Measurements from ENCODE around the gene TNFAIP8L1. TPM values are rescaled to one million over a fixed set of nuclear protein-coding genes. Genes with fewer than 3 reads are reported as not detected.

Gene TNFAIP8L1
- total RNA-seq, 1 donor = 19.4 TPM

DNA sequence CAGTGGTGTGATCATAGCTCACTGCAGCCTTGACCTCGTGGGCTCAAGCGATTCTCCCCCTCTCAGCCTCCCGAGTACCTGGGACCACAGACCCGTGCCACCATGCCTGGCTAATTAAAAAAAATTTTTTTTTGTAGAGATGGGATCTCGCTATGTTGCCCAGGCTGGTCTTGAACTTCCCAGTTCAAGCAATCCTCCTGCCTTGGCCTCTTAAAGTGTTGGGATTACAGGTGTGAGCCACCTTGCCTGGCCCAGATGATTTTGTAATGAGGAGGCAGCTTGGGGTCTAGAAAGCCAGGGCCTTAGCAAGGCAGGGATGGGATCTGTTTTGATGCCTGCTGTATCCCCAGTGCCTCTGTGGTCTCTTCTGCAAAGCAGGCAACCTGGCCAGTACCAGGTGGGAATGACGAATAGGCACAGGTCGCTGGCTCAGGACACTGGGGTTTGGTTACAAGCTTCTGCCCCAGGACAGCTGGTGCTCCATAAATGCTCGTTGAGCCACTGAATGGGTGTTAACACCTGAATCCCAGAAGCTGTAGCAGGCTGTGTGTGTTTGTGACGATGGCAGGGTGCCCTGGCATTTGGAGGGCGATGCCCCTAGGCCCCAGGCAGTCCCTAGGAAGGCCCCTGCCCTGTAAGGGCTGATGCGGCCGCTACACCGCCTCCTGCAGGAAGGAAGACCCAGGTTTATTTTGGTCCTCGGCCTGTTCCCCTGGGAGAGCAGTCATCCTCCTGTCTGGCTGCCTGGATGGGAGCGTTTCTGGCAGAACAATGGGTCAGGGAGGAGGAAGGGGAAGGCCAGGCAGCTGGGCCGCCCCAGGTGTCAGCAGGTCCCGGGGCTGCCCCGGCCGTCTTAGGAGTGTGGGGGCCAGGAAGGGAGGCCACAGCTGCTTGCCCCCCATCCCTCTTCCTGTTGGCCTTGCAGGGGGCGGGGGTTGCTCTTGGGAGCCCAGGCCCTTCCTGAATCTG is 8.6 kb downstream of the TNFAIP8L1 start:
- no peak for DNase-seq (ENCODE audit: low read depth in 2 of 3, low spot score in 2 of 3)

DNA sequence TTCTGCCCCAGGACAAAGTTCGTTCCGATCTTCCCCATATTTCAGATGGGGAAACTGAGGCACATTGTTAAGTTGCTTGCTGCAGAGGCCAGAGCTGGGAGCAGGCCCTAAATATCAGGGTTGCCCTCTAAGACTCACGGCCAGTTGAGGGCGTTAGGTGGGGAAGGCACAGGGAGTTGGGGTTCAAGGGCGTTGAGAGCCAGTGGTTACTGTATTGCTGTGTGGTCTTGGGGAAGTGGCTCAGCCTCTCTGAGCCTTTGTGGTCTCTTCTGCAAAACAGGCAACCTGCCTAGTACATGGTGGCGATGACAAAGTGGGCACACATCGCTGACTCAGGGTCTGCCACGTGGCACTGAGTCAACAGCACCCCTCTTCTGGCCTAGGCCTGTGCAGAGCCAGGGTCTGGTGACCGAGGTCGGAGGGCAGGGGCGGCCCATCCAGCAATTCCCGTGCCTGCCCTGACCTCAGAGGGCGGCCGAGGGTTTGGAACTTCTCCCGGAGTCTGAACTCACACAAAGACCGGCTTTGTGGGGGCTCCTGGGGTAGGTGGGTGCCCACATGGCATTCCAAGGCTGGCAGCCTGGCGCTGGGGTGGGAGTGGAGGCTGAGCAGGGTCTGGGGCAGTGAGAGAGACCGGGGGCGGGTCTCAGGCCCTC is 10.2 kb downstream of the TNFAIP8L1 start:
- no peak for DNase-seq (ENCODE audit: low read depth in 2 of 3, low spot score in 2 of 3)

DNA sequence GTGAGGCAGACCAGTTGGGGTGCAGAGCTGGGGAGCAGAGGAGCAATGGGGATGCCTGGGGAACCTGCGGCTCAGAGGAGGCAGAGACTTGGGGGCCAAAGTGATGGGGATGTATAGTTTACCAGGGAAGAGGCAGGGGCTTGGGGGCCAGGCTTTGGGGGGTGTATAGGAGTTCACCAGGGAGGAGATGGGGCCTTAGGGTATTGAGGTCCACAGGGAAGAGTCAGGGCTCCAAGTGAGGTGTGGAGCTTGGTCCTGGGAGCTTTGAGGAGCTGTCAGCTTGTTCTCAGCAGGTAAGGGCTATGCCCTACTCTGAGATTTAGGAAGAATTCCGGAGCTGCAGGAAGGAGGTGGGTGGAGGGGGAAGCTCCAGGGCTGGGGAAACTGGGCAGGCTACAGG is 10.8 kb downstream of the TNFAIP8L1 start:
- DNase-seq (ENCODE audit: low read depth in 2 of 3, low spot score in 2 of 3) = no peak

DNA sequence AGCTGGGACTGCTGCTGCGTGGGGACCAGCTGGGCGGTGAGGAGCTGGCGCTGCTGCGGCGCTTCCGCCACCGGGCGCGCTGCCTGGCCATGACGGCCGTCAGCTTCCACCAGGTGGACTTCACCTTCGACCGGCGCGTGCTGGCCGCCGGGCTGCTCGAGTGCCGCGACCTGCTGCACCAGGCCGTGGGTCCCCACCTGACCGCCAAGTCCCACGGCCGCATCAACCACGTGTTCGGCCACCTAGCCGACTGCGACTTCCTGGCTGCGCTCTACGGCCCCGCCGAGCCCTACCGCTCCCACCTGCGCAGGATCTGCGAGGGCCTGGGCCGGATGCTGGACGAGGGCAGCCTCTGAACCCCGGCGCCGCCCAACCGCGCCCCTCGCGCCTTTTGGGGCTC is 12.8 kb downstream of the TNFAIP8L1 start:
- DNase-seq (ENCODE audit: low read depth in 2 of 3, low spot score in 2 of 3) = no peak

DNA sequence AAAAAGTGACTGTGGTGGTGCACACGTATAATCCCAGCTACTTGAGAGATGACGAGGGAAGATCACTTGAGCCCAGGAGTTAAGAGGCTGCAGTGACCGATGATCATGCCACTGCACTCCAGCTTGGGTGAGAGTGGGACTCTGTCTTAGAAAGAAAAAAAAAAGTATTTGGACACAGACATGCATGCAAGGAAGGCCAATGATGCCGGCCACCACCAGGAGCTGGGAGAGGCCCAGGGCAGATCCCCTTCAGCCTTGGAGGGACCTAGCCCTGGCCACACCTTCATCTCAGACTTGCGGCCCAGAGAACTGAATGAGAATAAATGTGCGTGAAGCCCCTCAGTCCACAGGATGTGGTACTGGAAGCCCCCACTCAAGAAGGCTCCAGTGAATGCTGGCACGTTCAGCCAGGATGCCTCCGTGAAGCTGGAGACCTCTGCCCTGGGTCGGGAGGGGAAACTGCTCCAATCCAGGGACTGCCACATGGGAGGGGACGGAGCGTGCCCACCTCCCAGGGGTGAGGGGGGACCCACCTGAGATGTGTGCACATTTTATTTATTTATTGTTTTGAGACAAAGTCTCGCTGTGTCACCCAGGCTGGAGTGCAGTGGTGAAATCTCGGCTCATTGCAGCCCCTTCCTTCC is 14.6 kb downstream of the TNFAIP8L1 start:
- DNase-seq (ENCODE audit: low read depth in 2 of 3, low spot score in 2 of 3) = no peak

DNA sequence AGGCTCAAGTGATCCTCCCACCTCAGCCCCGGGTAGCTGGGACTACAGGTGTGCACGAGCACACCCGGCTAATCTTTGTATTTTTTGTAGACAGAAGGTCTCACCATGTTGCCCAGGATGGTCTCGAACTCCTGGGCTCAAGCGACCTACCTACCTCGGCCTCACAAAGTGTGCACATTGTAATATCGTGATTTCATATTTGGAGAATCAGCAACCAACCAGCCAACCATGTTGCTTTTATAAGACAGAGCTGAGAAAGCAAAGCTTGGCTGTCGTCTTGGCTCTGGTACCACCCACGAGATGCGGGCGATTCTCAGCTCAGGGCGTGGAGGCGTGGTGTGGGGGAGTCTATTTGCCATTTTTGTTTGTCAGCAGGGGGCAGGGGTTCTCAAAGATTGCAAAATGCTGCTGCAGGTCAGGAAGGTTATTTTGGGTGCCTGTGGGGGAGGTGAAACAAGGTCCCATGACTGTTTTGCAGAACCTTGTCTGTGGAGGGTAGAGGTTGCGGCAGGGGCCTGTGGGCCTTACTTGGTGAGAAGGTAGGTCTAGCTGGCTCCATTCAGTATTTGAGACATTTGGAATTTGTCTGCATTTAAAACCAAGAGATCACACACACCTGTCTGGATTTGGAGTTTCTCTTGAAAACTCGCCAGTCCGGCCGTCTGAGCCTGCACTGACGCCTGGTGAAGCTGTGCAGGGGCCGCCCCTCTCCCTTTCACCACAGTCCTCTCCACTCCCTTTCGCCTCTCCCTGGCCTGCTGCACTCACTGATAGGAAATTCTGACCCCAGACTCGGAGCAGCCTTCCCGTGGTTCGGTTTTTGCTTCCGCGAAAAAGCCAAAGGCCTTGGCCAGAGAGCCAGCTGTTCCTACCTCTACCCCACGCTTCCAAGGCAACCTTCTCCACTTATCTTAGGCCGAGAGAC is 15.4 kb downstream of the TNFAIP8L1 start:
- no peak for DNase-seq (ENCODE audit: low read depth in 2 of 3, low spot score in 2 of 3)

DNA sequence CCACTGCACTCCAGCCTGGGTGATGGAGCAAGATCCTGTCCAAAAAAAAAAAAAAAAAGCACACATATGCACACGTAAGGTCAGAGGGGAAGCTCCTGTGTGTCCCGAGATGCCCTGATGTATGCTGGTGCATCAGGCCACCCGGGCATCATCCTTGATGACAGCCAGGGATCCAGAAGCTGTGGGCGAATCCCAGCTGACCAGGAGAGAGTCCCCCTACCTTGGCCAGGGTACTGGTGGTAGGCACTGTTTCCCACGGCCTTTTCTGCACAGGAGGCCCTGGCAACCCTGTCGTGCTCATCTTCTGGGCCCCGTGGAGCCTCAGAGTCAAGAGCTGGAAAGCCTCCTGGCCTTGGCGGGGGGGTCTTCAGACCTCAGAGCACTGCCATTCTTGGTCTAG is 16.8 kb downstream of the TNFAIP8L1 start:
- DNase-seq (ENCODE audit: low read depth in 2 of 3, low spot score in 2 of 3) = no peak

DNA sequence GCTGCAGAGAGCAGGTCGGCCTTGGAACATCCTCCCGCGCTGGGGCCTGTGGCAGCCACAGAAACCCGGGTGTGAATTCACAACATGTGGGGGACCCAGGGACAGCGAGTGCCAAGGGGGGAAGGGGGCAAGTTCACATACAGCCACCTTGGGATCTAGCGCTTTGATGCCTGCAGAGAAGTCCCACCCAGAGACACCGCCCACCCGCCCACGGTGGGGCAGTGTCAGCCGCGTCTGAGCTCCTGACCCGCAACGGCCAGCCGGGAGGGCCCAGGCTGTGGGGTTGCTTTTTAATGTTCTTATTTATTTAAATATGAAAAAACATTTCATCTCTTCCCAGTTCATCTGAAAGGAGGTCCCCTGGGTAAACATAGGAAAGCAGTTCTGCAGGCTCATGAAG is 17.9 kb downstream of the TNFAIP8L1 start:
- no peak for DNase-seq (ENCODE audit: low read depth in 2 of 3, low spot score in 2 of 3)

DNA sequence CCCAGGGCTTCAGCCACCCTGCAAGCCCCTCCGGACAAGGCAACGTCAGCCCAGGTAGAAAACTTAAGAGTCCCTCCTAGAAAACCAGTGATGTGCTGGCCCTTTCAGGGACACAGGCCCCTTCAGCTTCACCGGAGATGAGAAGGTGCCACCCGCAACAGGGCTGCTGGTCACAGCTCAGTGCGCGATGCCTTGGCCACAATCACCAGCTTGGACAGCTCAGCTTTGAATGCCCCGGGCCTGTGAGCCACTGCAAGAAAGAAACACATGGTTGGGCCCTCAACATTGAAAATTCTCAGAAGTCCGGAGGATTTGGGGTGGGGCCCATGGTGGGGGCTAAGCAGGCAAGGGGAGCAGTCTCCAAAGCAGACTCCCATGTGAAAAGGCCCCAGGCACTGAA is 18.5 kb downstream of the TNFAIP8L1 start:
- no peak for DNase-seq (ENCODE audit: low read depth in 2 of 3, low spot score in 2 of 3)

DNA sequence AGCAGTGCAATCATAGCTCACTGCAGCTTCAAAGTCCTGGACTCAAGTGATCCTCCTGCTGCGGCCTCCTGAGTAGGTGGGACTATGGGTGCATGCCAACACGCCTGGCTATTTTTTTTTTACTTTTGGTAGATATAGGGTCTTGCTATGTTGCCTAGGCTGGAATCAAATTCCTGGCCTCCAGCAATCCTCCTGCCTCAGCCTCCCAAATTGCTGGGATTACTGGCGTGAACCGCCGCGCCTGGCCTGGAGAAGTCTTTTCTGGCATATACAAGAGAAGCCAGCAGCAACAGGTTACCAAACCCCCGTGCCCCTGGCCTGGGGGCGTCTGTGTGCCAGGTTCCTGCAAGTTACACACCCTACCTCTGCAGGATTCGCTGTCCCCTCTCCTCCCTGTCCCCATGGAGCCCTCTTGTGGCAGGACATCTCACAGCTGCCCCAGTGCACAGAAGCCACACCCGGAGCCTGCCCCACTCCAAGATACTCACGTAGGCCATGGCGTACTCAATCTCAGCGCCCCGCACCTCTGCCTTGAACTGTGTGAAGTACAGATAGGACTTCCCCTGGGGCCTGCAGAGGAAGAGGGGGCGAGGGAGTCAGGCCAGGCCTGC is 21.0 kb downstream of the TNFAIP8L1 start:
- DNase-seq (ENCODE audit: low read depth in 2 of 3, low spot score in 2 of 3) = peak in 2 of 3 donors; percentile 42 to 55

DNA sequence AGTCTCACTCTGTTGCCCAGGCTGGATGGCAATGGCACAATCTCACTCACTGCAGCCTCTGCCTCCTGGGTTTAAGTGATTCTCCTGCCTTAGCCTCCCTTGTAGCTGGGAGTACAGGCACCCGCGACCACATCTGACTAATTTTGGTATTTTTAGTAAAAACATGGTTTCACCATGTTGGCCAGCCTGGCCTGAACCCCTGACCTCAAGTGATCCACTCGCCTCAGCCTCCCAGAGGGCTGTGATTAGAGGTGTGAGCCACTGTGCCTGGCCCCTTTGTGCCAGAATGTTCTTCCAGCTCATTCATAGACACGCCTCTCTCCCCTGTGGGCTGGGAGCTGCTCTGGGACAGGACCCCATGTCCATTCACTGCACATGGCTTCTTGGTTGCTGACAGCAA is 21.7 kb downstream of the TNFAIP8L1 start:
- no peak for DNase-seq (ENCODE audit: low read depth in 2 of 3, low spot score in 2 of 3)

DNA sequence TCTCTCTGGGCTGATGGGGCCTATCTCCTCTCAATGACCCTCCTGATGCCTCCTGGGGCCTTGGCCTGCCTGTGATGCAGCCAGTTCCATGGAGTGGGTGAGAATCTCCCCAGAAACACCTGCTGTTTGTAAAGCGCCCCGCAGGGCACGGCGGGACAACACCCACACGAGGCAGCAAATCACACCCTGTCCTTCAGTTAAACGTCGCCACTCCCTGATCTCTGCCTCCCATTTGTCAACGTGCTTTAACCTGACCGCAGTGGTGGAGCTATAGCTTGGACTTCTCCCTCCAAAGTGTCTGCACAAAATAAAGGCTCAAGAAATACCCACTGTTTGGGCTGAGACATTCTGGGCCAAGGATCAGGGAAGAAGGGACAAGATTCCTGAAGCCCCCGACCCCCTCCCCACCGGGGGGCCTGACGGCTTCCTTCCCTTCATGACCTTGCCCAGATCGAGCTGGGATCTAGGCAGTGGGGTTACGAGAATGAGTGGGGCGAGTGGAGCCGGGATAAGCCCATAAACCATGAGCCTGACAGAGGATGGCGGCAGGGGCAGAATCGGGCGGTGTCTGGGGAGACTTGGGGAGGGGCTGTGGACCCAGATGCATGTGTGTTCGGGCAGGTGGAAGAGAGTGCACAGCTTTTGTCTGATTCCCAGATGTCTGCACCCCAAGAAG is 22.8 kb downstream of the TNFAIP8L1 start:
- no peak for DNase-seq (ENCODE audit: low read depth in 2 of 3, low spot score in 2 of 3)

DNA sequence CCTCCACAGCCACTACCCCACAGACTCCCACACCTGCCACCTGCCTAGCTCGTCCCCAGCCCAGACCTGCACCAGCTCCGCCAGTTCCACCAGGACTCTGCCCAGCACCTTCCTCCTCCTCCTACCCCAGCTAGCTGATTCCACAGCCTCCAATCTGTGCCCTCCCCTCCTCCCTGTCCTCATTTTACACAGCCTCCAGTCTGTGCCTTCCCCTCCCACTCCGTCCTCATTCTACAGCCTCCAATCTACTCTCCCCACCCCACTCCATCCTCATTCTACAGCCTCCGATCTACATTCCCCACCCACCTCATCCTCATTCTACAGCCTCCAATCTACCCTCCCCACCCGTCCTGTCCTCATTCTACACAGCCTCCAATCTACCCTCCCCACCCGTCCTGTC is 23.5 kb downstream of the TNFAIP8L1 start:
- DNase-seq (ENCODE audit: low read depth in 2 of 3, low spot score in 2 of 3) = no peak

DNA sequence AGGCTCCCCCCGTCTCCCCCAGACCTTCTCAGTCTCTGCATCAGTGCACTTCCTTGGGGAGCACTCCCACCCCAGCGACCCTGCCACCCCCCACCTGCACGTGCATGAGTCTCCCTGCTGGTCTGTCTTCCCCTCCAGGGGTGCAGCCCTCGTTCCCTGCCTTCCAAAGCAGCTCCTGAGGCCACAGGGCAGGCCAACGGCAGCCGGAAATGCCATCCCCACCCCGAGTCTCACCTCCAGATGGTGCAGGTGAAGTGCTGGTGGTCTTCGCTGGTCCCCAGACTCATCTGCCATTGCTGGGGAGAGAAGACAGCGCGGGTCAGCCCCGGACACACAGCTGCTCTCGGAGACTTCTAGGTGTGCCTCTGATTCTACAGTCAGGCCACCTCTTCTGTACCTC is 25.3 kb downstream of the TNFAIP8L1 start:
- no peak for DNase-seq (ENCODE audit: low read depth in 2 of 3, low spot score in 2 of 3)

DNA sequence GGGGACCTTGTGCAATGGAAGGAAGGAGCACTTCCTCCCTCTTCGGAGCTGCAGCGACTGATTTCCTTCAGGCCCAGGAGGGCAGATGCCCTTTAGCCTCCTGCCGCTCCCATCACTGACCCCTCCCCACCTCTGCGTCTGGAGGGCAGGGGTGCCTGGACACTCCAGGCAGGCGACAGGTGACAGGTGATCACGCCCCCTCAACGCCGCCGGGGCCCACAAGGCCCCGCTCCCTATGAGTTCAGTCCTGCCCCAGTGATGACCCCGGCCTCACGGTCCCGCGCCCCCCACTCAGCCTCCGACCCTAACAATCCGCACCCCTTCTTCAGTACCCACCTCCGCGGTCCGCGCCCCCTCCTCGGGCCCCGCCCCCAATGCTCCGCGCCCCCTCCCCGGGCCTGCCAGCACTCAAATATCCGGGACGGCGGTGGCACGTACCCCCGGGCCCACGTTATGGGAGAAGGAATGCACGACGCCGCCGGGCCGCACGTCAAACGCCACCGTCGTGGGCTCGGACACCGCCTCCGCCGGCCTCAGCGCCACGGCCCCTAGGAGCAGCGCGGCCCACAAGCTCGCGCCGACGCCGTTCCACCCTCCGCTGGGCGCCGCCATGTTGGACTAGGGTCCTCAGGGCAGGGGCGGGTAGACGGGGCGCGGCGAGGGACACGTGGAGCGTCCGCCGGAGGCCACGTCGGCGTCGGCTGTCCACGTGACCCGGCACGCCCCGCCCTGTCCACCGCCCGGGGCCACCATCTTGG is 30.6 kb downstream of the TNFAIP8L1 start, which contains the start of gene MYDGF:
MYDGF (minus strand) TSS at position 620 of the 758 bp plus-strand sequence; CDS start at position 612, 8 bp downstream.
- DNase-seq (ENCODE audit: low read depth in 2 of 3, low spot score in 2 of 3) = peak; percentile 82 to 94 (median 91)

DNA sequence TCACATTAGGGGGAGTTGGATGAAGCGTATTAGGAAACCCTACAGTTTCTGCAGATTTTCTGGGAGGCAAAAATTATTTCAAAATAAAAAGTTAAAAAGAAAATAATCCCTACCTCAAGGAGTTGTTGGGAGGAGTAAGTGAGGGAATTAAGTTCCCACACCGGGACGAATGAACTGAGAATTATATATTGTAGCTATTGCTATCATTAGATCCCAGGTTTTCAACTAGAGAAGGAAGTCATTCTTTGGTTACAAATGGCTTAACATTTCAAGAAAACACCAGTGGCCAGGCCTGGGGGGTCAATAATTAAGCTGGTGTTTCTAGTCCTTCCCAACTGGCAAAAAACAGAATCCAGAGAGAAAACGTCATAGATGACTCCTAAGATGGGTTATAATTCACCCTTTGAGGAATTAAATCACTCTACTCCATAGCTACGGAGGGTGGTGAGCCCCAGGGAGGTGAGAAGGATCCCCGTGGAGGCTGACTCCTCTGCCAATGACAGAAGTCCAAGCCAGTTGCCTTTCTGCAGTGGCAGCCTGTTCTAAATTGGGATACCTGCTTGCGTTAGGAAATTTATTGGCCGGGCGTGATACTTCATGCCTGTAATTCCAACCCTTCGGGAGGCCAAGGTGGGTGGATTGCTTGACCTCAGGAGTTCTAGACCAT is 32.0 kb downstream of the TNFAIP8L1 start:
- DNase-seq (ENCODE audit: low read depth in 2 of 3, low spot score in 2 of 3) = no peak

DNA sequence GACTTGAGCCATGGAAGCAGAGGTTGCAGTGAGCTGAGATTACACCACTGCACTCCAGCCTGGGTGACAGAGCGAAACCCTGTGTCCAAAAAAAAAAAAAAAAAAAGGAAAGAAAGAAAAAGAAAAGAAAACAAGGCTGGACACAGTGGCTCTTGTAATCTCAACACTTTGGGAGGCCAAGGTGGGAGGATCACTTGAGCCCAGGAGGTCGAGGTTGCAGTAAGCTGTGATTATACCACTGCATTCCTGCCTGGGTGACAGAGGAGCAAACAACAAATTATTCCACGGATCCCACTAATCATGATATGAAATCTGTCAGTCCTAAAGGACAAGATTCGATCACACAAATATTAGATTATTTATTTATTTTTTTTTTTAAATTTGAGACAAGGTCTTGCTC is 33.9 kb downstream of the TNFAIP8L1 start:
- no peak for DNase-seq (ENCODE audit: low read depth in 2 of 3, low spot score in 2 of 3)

DNA sequence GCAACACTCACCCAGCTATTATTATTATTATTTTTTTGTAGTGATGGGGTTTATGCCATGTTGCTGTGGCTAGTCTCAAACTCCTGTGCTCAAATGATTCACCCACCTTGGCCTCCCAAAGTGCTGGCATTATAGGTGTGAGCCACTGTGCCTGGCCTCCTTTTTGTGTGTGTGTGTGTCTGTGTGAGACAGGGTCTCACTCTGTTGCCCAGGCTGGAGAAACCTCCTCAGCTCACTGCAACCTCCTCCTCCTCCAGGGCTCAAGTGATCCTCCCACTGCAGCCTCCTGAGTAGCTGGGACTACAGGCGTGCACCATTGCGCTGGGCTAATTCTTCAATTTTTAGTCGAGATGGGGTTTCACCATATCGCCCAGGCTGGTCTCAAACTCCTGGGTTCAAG is 34.4 kb downstream of the TNFAIP8L1 start:
- no peak for DNase-seq (ENCODE audit: low read depth in 2 of 3, low spot score in 2 of 3)
